GM04503 (cell line): ENCODE results near the gene PVALEF.

ENCODE experiments used
- DNase-seq: peaks from one replicate; pipeline ENCODE4 v3.0.0-alpha.2; 2012; ENCODE audit warnings: low read depth

Gene PVALEF

DNA sequence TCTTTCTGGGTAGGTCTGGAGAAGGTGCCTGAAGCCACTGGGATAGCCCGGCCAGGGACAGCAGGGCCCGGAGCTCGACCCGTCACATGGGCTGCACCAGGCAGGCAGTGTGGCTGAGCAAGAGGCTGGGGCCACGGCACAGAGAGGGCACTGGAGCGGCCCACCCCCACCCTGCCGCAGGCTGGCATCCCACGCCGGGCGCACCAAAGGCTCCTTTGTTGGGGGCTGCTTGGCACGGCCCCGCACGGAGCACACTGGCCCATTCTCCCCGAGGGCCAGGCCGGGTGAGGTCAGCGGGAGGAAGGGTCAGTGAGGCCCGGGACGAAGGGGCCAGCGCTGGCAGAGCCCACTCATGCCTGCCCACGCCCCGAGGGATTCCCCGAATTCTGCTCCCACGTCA lies 36.5 kb upstream of the PVALEF start:
- no peak for DNase-seq

DNA sequence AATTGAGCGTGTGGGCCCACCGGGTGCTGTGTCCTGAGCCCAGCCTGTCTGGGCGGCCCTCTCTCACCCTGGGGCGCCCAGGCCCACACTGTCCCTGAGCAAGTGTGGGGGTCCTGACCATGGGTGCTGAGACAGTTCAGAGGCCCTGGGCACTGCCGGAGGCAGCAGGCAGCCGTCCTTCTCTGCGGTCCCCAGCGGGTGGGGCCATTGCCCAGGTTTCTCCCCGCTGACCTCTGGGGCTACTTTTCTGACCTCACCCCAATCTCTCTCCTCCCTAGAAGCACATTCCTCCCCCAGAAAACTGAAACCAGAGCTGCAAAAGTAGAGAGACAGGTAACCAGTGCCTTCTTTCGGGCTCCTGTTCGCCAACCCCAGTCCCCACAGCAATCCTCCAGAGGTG lies 36.0 kb upstream of the PVALEF start:
- DNase-seq = no peak

- no peak for DNase-seq
These were observed 35.5 kb upstream of the PVALEF start for GRCh38 chr17:81129711-81130367.

DNA sequence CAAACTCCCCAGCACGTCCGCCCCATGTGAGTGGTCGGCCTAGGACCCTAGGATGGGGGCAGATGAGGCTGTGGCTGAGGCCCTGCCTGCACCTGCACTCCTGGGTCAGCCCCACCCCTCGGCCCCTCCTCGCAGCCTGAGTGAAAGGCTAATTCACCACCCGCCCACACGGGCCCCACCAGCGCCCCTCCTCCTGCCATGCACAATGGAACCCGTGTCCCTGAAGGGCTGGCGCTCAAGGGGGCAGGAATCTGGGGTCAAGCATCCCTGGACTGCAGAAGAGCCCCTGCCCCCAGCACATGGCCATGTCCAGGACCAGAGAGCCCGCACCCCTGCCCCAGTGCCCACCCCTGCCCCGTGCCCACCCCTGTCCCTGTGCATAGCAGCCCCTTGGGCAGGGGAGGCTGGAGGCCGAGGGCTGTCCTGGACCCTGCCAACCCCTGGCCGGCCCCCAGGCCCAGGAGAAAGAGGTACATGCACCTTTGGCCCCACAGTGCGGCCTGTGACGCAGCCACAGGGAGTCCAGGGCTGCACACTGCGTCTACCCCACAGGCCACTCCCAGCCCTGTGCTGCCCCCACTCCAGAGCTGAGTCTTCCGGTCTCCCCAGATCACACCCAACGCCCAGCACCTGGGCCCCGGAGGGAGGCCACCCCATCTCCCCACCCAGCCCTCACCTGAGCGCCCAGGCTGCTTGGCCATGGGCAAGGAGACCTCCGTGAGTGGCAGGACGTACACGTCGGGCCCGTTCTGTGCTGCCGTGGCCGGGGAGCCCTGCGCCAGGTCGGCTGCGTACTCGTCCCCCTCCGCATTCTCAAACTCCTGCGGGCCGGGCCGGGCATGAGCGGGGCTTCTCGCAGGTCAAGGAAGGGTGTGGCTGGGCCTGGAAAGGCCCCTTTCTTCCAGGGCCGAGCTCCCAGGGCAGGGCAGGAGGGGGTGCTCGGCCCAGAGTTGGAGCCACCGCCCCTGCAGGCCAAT lies 34.6 kb upstream of the PVALEF start:
- DNase-seq = no peak

DNA sequence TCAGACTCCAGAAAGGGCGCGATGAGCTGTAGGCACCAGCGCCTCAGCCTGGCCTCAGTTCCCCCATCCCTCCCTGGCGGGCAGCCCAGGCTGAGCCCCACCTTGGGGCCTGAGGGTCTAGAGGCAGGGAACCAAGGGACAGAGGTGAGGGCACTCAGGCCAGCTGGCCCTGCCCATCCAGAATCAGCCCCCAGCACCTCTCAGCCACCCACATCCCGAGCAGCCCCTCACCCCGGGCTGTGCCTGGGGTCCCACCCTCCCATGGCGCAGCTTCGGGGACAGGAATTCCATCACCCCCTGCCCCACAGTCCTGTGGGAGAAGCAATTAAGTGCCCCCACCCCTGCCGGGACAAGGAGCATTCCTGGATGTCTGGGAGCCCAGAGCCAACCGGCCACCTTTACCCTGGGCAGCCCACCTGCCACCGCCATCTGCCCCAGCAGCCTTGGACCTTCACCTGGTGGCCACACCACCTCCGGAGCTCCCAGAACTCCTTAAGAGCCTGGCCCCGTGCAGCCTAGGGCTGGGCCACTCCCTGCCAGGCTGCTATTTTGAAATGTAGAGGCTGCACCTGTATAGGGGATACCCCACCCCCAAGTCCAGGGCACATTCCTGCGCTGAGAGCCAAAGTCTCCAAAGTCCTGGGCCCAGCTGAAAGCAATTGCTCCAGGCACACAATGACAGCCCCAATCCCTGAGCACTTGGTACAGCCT lies 33.7 kb upstream of the PVALEF start:
- no peak for DNase-seq

GRCh38 chr17:81132197-81132540 lies 33.1 kb upstream of the PVALEF start:
- no peak for DNase-seq

DNA sequence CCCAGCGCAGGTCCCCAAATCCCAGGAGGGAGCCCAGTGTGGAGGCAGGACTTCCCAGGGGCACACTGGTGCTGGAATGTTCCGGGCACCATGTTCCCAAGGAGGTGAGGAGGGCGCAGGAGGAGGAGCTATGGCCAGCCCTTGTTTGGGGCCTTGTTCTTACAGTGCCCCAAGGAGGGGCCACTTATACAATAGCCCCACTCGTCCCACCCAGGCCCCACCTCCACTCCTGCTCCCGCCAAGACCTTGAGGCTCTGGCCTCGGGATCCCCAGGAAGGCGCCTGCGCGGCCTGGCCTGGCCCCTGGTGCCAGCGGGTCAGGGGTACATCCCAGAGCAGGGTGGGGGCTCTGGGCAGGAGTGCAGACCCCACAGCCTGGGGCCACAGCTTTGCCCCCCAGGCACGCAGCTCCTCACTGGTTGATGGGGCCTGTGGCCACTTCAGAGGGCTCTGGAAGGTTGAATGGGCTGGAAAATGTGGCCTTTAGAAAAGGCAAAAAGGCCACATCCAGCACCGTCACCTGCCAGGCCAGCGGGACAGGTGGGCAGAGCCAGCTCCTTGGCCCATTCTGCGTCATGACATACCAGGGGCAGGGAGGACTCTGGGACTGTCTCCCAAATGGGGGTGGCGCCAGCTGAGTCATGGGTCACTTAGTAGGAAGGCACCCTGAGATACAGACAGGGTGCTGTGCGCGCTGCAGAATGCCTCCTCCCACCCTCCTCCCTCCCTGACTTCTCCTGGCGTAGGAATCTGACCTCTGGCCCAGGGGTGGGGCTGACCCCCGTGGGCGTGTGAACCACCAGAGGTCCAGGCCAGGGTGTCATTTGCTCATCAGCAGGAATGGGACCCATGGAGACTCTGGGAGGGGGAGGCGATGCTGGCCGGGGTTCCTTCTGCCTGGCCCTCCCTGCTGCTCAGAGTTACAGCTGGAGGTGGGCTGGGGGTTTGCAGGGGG lies 32.3 kb upstream of the PVALEF start:
- DNase-seq = no peak

DNA sequence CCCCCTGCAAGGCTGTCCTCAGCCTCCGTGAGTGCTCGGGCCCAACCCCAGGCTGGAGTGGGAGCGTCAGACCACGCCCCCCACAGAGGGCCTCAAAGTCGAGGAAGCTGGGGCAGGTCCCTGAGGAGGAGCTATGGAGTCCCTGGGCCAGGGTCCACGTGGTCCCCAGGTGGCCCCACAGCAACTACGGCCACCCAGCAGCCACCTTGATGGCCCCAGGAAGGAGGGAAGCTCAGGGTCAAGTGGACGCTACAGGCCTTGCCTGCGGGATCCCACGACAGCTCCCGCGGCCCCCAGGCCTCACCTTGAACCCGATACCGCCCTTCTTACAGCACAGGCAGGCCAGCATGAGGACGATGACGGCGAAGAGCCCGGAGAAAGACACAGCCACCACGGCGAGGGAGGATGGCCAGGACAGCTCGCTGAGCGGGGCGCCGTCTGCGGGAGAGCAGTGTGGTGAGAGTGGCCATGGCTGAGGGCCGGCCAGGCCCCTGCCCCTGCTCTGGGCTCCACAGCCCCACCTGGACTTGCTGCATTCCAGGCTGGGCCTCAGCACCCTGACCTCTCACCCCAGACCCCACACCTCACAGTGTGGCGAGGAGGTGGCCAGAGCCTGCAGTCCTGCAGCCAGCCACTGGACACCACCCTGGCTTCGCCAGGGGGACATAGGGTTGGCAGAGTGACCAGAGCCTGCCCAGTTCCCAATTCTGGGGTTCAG lies 31.1 kb upstream of the PVALEF start:
- DNase-seq = no peak

GRCh38 chr17:81135505-81136278 lies 29.6 kb upstream of the PVALEF start:
- no peak for DNase-seq

DNA sequence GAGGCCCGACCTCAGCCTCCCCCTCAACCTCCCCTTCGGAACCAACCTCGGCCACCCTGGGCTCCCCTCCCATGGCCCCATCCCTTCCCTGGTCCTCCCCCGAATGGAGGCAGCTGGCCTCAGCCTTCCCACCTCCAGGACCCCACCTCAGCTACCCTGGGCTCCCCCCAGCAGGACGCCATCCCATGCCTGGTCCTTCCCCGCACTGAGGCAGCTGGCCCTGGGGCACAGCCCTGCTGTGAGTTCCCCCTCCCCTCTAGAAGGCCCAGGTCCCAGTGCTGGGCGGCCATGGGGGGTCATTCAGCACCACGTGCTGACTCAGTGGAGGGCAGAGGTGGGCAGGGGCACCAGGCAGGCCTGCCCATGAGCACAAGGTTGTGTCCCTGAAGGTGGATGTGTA lies 28.9 kb upstream of the PVALEF start:
- DNase-seq = no peak

- DNase-seq = no peak
These were observed 28.1 kb upstream of the PVALEF start for GRCh38 chr17:81137248-81137647.

GRCh38 chr17:81138083-81138482 lies 27.2 kb upstream of the PVALEF start:
- no peak for DNase-seq

- DNase-seq = no peak
These were observed 26.8 kb upstream of the PVALEF start for GRCh38 chr17:81138500-81138899.

- DNase-seq = no peak
These were observed 25.9 kb upstream of the PVALEF start for GRCh38 chr17:81139428-81139827.

DNA sequence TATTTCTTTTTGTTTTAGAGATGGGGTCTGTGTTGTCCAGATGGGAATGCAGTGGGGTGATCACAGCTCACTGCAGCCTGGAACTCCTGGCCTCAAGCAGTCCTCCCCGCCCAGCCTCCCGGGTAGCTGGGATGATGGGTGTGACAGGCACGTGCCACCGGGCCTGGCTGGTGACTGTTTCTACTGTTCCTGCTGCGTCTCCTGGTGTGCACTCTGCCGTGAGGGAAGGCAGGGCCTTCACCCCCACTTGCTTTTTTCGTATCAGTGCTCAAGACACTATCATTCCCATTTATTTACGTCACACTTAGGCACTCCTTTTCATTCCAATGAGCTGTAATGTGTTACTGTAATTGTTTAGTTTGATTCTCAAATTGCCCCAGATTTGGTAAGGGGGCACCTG lies 25.3 kb upstream of the PVALEF start:
- DNase-seq = no peak

DNA sequence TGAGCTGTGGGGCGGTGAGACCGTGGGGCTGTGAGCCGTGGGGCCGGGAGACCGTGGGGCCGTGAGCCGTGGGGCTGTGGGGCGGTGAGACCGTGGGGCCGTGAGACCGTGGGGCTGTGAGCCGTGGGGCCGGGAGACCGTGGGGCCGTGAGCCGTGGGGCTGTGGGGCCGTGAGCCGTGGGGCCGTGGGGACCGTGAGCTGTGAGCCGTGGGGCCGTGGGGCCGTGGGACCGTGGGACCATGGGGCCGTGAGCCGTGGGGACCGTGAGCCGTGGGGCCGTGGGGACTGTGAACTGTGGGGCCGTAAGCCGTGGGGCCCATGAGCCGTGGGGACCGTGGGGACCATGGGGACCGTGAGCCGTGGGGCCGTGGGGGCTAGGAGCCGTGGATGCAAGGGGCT lies 24.6 kb upstream of the PVALEF start:
- no peak for DNase-seq

- no peak for DNase-seq
These were observed 22.8 kb upstream of the PVALEF start for GRCh38 chr17:81142301-81143199.

DNA sequence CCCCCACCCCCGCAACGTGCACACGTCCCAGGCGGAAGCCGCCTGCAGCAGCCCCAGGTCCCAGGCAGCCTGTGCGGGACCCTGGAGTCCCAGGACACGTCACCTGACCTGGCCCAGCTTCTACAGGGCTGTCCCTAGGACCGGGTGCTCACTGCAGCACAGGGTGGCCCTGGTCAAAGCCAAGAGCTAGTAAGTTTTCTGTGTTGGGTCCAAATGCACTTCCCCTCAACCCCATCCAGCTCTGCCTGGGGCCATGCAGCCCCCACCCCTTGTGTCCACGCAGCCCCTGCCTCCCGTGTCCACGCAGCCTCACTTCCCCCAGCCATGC lies 22.1 kb upstream of the PVALEF start:
- no peak for DNase-seq

GRCh38 chr17:81143717-81144422 lies 21.4 kb upstream of the PVALEF start:
- DNase-seq = no peak
